Endothelial cell of umbilical vein (primary cell): ENCODE measurements around the gene LILRB3. TPM values are rescaled to one million over a fixed set of nuclear protein-coding genes. Genes with fewer than 3 reads are reported as not detected.
A peak's percentile ranks its signal among the peaks of the same experiment; 100 is the strongest.

Source experiments
- BruUV-seq: library from RNA; stranded (reverse); fragments of 400-500 nt; replicated peaks from 2 replicates; lab custom pipeline; 2021; lab: Mats Ljungman, UMichigan
- CTCF ChIA-PET: fragments of 300-600, 350-600 bp; sonication (Branson Sonifier 250); formaldehyde crosslinking; loops from one replicate; lab custom pipeline; 2021; ENCODE audit warnings: antibody characterized with exemption, inconsistent platforms; lab: Charles Lee
- POLR2A ChIA-PET: fragments of 300-600, 350-600 bp; sonication (Branson Sonifier 250); formaldehyde crosslinking; loops from one replicate; lab custom pipeline; 2021; ENCODE audit warnings: antibody characterized with exemption, inconsistent platforms; lab: Charles Lee
- DNase-seq: peaks from one replicate; pipeline ENCODE4 v3.0.0-alpha.2; 2011; ENCODE audit warnings: low read depth, low spot score
- FAIRE-seq: peaks from 2 replicates; lab custom pipeline; 2011; peaks lifted over from hg19 to GRCh38; lab: Jason Lieb, UNC
- H2AFZ ChIP-seq: 2 replicates; pipeline ENCODE4 v1.6.0; 2012; ENCODE audit warnings: low read depth, low read length, control low read depth, inconsistent platforms
- H3K27ac ChIP-seq: 2 replicates; pipeline ENCODE4 v1.5.1; 2011; ENCODE audit warnings: low read depth, mild to moderate bottlenecking, control low read depth, low read length, moderate library complexity; ENCODE audit not compliant: insufficient read depth
- H3K27me3 ChIP-seq, 2 experiments: 2 replicates each; pipeline versions ENCODE4 v1.6.0 to v1.6.1; 2011; ENCODE audit warnings: low read length in 2 of 2, mixed read lengths in 1 of 2; ENCODE audit not compliant: control insufficient read depth in 2 of 2, insufficient read depth in 2 of 2
- H3K36me3 ChIP-seq, 2 experiments: 2 replicates in 1 of 2; 3 replicates in 1 of 2; pipeline ENCODE4 v1.5.1; 2011; ENCODE audit warnings: low read length in 2 of 2, mild to moderate bottlenecking in 1 of 2, moderate library complexity in 1 of 2; ENCODE audit not compliant: control insufficient read depth in 2 of 2, insufficient read depth in 2 of 2; ENCODE audit errors: extremely low read depth in 1 of 2
- H3K4me1 ChIP-seq: 3 replicates; pipeline ENCODE4 v1.5.1; 2011; ENCODE audit warnings: mild to moderate bottlenecking, low read length; ENCODE audit not compliant: control insufficient read depth, insufficient read depth; ENCODE audit errors: extremely low read depth
- H3K4me2 ChIP-seq: 2 replicates; pipeline ENCODE4 v1.6.1; 2011; ENCODE audit warnings: low read length, control low read depth, mixed read lengths; ENCODE audit not compliant: insufficient read depth
- H3K4me3 ChIP-seq, 3 experiments: fragments of 200-600 bp in 1 of 3; sonication (generic), shearing (Covaris generic) in 1 of 3; replicated peaks in 1 of 3; 2 replicates each; pipeline ENCODE4 v1.5.1; 2011 to 2016; ENCODE audit warnings: control low read depth in 3 of 3, low read length in 3 of 3, mild to moderate bottlenecking in 2 of 3, inconsistent platforms in 1 of 3, low read depth in 1 of 3, moderate library complexity in 1 of 3; ENCODE audit not compliant: insufficient read depth in 1 of 3
- H3K79me2 ChIP-seq: 2 replicates; pipeline ENCODE4 v1.6.0; 2012; ENCODE audit warnings: low read length, inconsistent platforms; ENCODE audit not compliant: control insufficient read depth, insufficient read depth
- H3K9ac ChIP-seq: replicated peaks from 2 replicates; pipeline ENCODE3; 2011; ENCODE audit warnings: low read length, control low read depth; ENCODE audit not compliant: insufficient read depth; ENCODE audit errors: extremely low read depth
- H3K9me1 ChIP-seq: replicated peaks from 3 replicates; pipeline ENCODE4 v1.6.0; 2011; ENCODE audit warnings: mild to moderate bottlenecking, low read length; ENCODE audit not compliant: control insufficient read depth, insufficient read depth; ENCODE audit errors: extremely low read depth
- H3K9me3 ChIP-seq: replicated peaks from 2 replicates; pipeline ENCODE4 v1.5.1; 2012; ENCODE audit warnings: low read length, inconsistent platforms; ENCODE audit not compliant: control insufficient read depth, insufficient read depth
- H4K20me1 ChIP-seq: replicated peaks from 2 replicates; pipeline ENCODE3; 2011; ENCODE audit warnings: mild to moderate bottlenecking, low read length; ENCODE audit not compliant: control insufficient read depth, insufficient read depth; ENCODE audit errors: extremely low read depth
- CTCF ChIP-seq, 2 donors: IDR thresholded peaks; 1 replicate in 1 of 2; 2 replicates in 1 of 2; pipeline ENCODE4 v1.5.1; 2011; ENCODE audit warnings: low read length in 2 of 2, mild to moderate bottlenecking in 2 of 2, moderate library complexity in 2 of 2, control low read depth in 1 of 2, inconsistent platforms in 1 of 2, low read depth in 1 of 2; ENCODE audit not compliant: insufficient read depth in 1 of 2; ENCODE audit errors: extremely low read depth in 1 of 2
- EZH2 ChIP-seq: IDR thresholded peaks from 2 replicates; pipeline ENCODE4 v1.6.1; 2012; ENCODE audit warnings: borderline replicate concordance, low read depth, mild to moderate bottlenecking, moderate library complexity, low read length, inconsistent platforms; ENCODE audit not compliant: severe bottlenecking
- FOS ChIP-seq: IDR thresholded peaks from 2 replicates; pipeline ENCODE4 v1.6.1; 2011; ENCODE audit warnings: mild to moderate bottlenecking, low read length, moderate library complexity, borderline replicate concordance; ENCODE audit not compliant: insufficient read depth
- GATA2 ChIP-seq: IDR thresholded peaks from 2 replicates; pipeline ENCODE4 v1.7.0; 2011; ENCODE audit warnings: low read depth, mild to moderate bottlenecking, moderate library complexity, mixed read lengths, low read length; ENCODE audit not compliant: insufficient read length, insufficient read depth
- JUN ChIP-seq: IDR thresholded peaks from 2 replicates; pipeline ENCODE4 v1.6.1; 2011; ENCODE audit warnings: borderline replicate concordance, low read depth; ENCODE audit not compliant: insufficient read length, insufficient read depth
- MAX ChIP-seq: IDR thresholded peaks from 2 replicates; pipeline ENCODE4 v1.6.1; 2011; ENCODE audit not compliant: insufficient read depth, insufficient read length
- MYC ChIP-seq: IDR thresholded peaks from one replicate; pipeline ENCODE4 v1.6.1; 2011; ENCODE audit warnings: mild to moderate bottlenecking, low read depth, low read length
- POLR2A ChIP-seq: IDR thresholded peaks from 2 replicates; pipeline ENCODE4 v1.6.1; 2012; ENCODE audit warnings: low read depth, mild to moderate bottlenecking, control low read depth, low read length
- POLR2AphosphoS5 ChIP-seq: IDR thresholded peaks from 2 replicates; pipeline ENCODE4 v1.6.1; 2012; ENCODE audit warnings: low read depth, mild to moderate bottlenecking, control low read depth, low read length, moderate library complexity; ENCODE audit not compliant: insufficient read depth
- dilution Hi-C: fragments of 300-500 bp; cut with MboI; formaldehyde crosslinking; loops from one replicate; pipeline ENCODE4 v1.15.0; 2019; ENCODE audit warnings: low sequenced_read_pairs; ENCODE audit not compliant: extremely low pct_ligation_motif_present
- intact Hi-C: fragments of 100-400 bp; cut with micrococcal nuclease; formaldehyde crosslinking; loops from one replicate; pipeline ENCODE4 v1.10.0; 2022
- polyA plus RNA-seq, 4 experiments: library from polyadenylated mRNA; depleted of rRNA in 3 of 4; stranded (reverse) in 3 of 4; unstranded in 1 of 4; fragments of >200 nt; gene quantifications; 2 replicates each; pipeline versions ENCODE4 v1.2.1 to v1.2.3, GENCODE V29; 2011 to 2012; ENCODE audit warnings: missing spikeins in 1 of 4
- total RNA-seq: library from RNA; stranded (reverse); gene quantifications from 2 replicates; pipeline ENCODE4 v1.2.3, GENCODE V29; 2021

Gene LILRB3
- total and polyA plus RNA-seq, 2 donors (not counting 3 experiments of a cell fraction or from before 2014, with no cell fraction given) = not detected

- dilution Hi-C loops = no loop called here
- peak overlapping the region in 1 of 3 experiments; percentile 97 for H3K4me3 ChIP-seq
- DNase-seq (no peak), FAIRE-seq (peak; percentile 8)
- H4K20me1 ChIP-seq = peaks cover 3% of the 10 kb centered on the region
- peaks cover 42 to 53% of the 10 kb centered on the region in 2 experiments for H3K36me3 ChIP-seq
- H3K4me2 ChIP-seq = peak overlapping the region; percentile 96
- TF ChIP-seq POLR2A = peak; percentile 9
- TF ChIP-seq MYC = no peak
- no peaks in the 10 kb centered on the region for H3K27me3 ChIP-seq
- POLR2A ChIA-PET = interaction anchor here (1.1 kb wide), 1 partner anchor 14 kb away, joined by 3 read pairs; the partner anchor contains the start of gene TSEN34
- intact Hi-C loops = loop anchor here (5.0 kb wide), 2 partner anchors 43 to 242 kb away; partner anchors contain the start of gene LENG8
- no peak overlapping the region for H2AFZ ChIP-seq
- no TSS peak for BruUV-seq
- CTCF ChIA-PET = interaction anchor here (0.5 to 1.9 kb wide), 6 partner anchors 14 to 92 kb away, joined by 3 to 6 read pairs (median 4); partner anchors contain the start of genes MBOAT7 and TSEN34
- H3K9me1 ChIP-seq = no peaks in the 10 kb centered on the region
- peaks cover 55% of the 10 kb centered on the region for H3K4me1 ChIP-seq
- H3K79me2 ChIP-seq = peaks cover 76% of the 10 kb centered on the region
- H3K9ac ChIP-seq = peak overlapping the region; percentile 12
- no peak overlapping the region for H3K27ac ChIP-seq
- no peaks in the 10 kb centered on the region for H3K9me3 ChIP-seq
These were observed 17.9 kb downstream of the LILRB3 start for GRCh38 chr19:54204767-54205468.

- Histone ChIP-seq H2AFZ (no peak overlapping the region), H3K4me1 (peaks cover 42% of the 10 kb centered on the region), H3K4me2 (peak overlapping the region; percentile 96), H3K27me3 (no peaks in the 10 kb centered on the region), H4K20me1 (peaks cover 3% of the 10 kb centered on the region), H3K36me3 (peaks cover 40 to 51% of the 10 kb centered on the region in 2 experiments), H3K27ac (no peak overlapping the region), H3K9ac (peak overlapping the region; percentile 95), H3K9me1 (no peaks in the 10 kb centered on the region), H3K9me3 (no peaks in the 10 kb centered on the region), H3K79me2 (peaks cover 73% of the 10 kb centered on the region), H3K4me3 (peak overlapping the region in 1 of 3 experiments; percentile 97)
- FAIRE-seq (peak; percentile 46), DNase-seq (no peak)
- TF ChIP-seq MYC (no peak), GATA2 (no peak), POLR2AphosphoS5 (no peak), JUN (no peak), FOS (no peak), POLR2A (no peak), EZH2 (no peak), CTCF (IDR thresholded peaks at IDR 0.05; ENCODE audit: extremely low read depth in 1 of 2, insufficient read depth in 1 of 2, low read depth in 1 of 2, low read length in 2 of 2) (no peak), MAX (no peak)
- BruUV-seq = no TSS peak
- intact Hi-C loops = loop anchor here (5.0 kb wide), 2 partner anchors 41 to 244 kb away; partner anchors contain the start of gene LENG8
- CTCF ChIA-PET = interaction anchor here (1.0 to 1.3 kb wide), 2 partner anchors 11 to 29 kb away, joined by 3 read pairs; partner anchors contain the start of gene TSEN34
- dilution Hi-C loops = no loop called here
- POLR2A ChIA-PET = interaction anchor here (0.5 to 6.0 kb wide), 2 partner anchors 13 to 19 kb away, joined by 7 to 91 read pairs; partner anchors contain the start of genes MBOAT7 and TSEN34
These were observed 19.6 kb downstream of the LILRB3 start for GRCh38 chr19:54203151-54203611.
